CD8-positive, alpha-beta memory T cell (primary cell): Measurements from ENCODE around the gene PDZD7. TPM values are rescaled to one million over a fixed set of nuclear protein-coding genes. Genes with fewer than 3 reads are reported as not detected.

Experiments used
- CTCF ChIA-PET: fragments of 350-600 bp; sonication (Branson Sonifier 250); formaldehyde crosslinking; loops from one replicate; lab custom pipeline; 2021; ENCODE audit warnings: antibody characterized with exemption; lab: Charles Lee
- POLR2A ChIA-PET: fragments of 350-600 bp; sonication (Branson Sonifier 250); formaldehyde crosslinking; loops from one replicate; lab custom pipeline; 2021; ENCODE audit warnings: antibody characterized with exemption; lab: Charles Lee
- DNase-seq, 5 donors: peaks; one replicate each; pipeline versions ENCODE4 v3.0.0 to v3.0.0-alpha.2; 2020 to 2022; ENCODE audit warnings: mixed read lengths in 1 of 5
- H3K27ac ChIP-seq: one replicate; pipeline ENCODE4 v1.7.0; 2013; ENCODE audit warnings: low read depth, mild to moderate bottlenecking, low read length, moderate library complexity
- H3K27me3 ChIP-seq: 2 replicates; pipeline ENCODE4 v1.7.0; 2013; ENCODE audit warnings: low read length, mild to moderate bottlenecking; ENCODE audit not compliant: insufficient read depth, poor library complexity, severe bottlenecking
- H3K36me3 ChIP-seq: 2 replicates; pipeline ENCODE4 v1.7.0; 2013; ENCODE audit warnings: mild to moderate bottlenecking, low read length, moderate library complexity; ENCODE audit not compliant: insufficient read depth
- H3K4me1 ChIP-seq: 2 replicates; pipeline ENCODE4 v1.7.0; 2013; ENCODE audit warnings: mild to moderate bottlenecking, low read length, moderate library complexity; ENCODE audit not compliant: insufficient read depth
- H3K4me3 ChIP-seq: 2 replicates; pipeline ENCODE4 v1.7.0; 2013; ENCODE audit warnings: mild to moderate bottlenecking, low read length
- H3K9me3 ChIP-seq: 2 replicates; pipeline ENCODE4 v1.7.0; 2013; ENCODE audit warnings: mild to moderate bottlenecking, low read length
- H3K27ac Mint-ChIP-seq, 8 donors: one replicate each; pipeline ENCODE4 v1.8.0; 2020 to 2021; ENCODE audit warnings: mixed read lengths in 8 of 8, mild to moderate bottlenecking in 6 of 8, inconsistent platforms in 3 of 8, moderate library complexity in 3 of 8
- H3K27me3 Mint-ChIP-seq, 2 donors: one replicate each; pipeline ENCODE4 v1.8.0; 2020 to 2021; ENCODE audit warnings: mixed read lengths in 2 of 2, mild to moderate bottlenecking in 1 of 2, moderate library complexity in 1 of 2
- H3K36me3 Mint-ChIP-seq, 3 donors: one replicate each; pipeline ENCODE4 v1.8.0; 2020 to 2021; ENCODE audit warnings: mixed read lengths in 3 of 3, inconsistent platforms in 1 of 3, mild to moderate bottlenecking in 1 of 3
- H3K4me1 Mint-ChIP-seq, 3 donors: one replicate each; pipeline ENCODE4 v1.8.0; 2020 to 2021; ENCODE audit warnings: mixed read lengths in 3 of 3, inconsistent platforms in 1 of 3, mild to moderate bottlenecking in 1 of 3
- H3K4me3 Mint-ChIP-seq, 7 donors: one replicate each; pipeline ENCODE4 v1.8.0; 2020 to 2021; ENCODE audit warnings: mixed read lengths in 7 of 7, mild to moderate bottlenecking in 6 of 7, moderate library complexity in 4 of 7, inconsistent platforms in 2 of 7
- H3K9me3 Mint-ChIP-seq, 5 donors: one replicate each; pipeline ENCODE4 v1.8.0; 2020 to 2022; ENCODE audit warnings: mixed read lengths in 5 of 5, mild to moderate bottlenecking in 3 of 5, moderate library complexity in 2 of 5, inconsistent platforms in 1 of 5
- polyA plus RNA-seq: library from polyadenylated mRNA; unstranded; fragments of 300-500 nt; fragmentation: Illumina TruSeq; gene quantifications from one replicate; pipeline ENCODE4 v1.2.3, GENCODE V29; 2021
- total RNA-seq, 2 experiments: library from RNA; stranded (reverse); gene quantifications; one replicate each; pipeline ENCODE4 v1.2.3, GENCODE V29; 2021

The PDZD7 gene
- total and polyA plus RNA-seq, 3 experiments from 2014 or later = 0.23 to 0.33 (median 0.31) TPM

DNA sequence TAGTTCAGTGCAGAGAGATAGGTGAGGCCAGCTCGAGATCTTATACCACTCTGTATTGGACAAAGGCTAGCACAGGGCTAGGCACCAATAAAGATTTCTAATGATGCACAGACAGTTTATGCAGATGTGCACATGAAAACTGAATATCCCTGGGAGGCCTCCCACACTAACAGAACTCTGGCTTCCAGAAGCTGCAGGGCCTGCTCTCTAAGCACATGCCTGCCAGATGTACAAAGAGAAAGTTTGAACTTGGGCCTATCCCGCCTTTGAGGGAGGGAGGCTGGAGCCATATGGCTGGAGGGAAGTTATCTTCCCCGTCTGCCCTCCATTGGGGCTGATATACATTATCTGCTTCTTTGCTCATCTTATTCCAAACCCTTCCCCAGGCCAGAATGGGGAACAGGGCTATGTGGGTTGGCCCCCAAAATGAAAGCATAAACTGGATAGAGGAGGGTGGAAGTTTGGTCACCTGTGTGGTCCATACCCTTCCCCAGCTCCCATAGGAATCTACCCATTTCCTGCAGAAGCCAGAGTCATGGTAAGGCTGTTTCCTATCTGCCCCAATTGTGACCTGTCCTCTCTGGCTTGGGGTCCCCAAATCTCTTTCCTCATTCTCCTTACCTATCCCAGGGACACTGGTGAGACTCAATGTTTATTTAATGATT, 34.7 kb upstream of the PDZD7 start:
- H3K4me3 Mint-ChIP-seq = peak overlapping the region in 4 of 7 donors; percentile 27 to 94 (median 44)
- H3K9me3 ChIP-seq = no peaks in the 10 kb centered on the region
- peak overlapping the region in 1 of 8 donors; percentile 34 for H3K27ac Mint-ChIP-seq
- H3K4me1 ChIP-seq = peaks cover 39% of the 10 kb centered on the region
- POLR2A ChIA-PET = interaction anchor here (0.6 kb wide), 1 partner anchor 12 kb away, joined by 3 read pairs; no protein-coding TSS in a partner anchor
- H3K27ac ChIP-seq = peak overlapping the region; percentile 26
- H3K36me3 Mint-ChIP-seq = peaks cover 0 to 2% (median 0%) of the 10 kb centered on the region in 3 donors
- H3K27me3 Mint-ChIP-seq = peaks cover 35 to 40% of the 10 kb centered on the region in 2 donors
- peaks cover 0 to 2% (median 0%) of the 10 kb centered on the region in 5 donors for H3K9me3 Mint-ChIP-seq
- CTCF ChIA-PET = interaction anchor here (1.2 to 19.6 kb wide), 4 partner anchors 10 to 76 kb away, joined by 4 to 258 read pairs (median 46); no protein-coding TSS in a partner anchor
- H3K36me3 ChIP-seq = no peaks in the 10 kb centered on the region
- H3K4me3 ChIP-seq = no peak overlapping the region
- peaks cover 18 to 49% (median 25%) of the 10 kb centered on the region in 3 donors for H3K4me1 Mint-ChIP-seq
- H3K27me3 ChIP-seq = peaks cover 46% of the 10 kb centered on the region
- DNase-seq = no peak

DNA sequence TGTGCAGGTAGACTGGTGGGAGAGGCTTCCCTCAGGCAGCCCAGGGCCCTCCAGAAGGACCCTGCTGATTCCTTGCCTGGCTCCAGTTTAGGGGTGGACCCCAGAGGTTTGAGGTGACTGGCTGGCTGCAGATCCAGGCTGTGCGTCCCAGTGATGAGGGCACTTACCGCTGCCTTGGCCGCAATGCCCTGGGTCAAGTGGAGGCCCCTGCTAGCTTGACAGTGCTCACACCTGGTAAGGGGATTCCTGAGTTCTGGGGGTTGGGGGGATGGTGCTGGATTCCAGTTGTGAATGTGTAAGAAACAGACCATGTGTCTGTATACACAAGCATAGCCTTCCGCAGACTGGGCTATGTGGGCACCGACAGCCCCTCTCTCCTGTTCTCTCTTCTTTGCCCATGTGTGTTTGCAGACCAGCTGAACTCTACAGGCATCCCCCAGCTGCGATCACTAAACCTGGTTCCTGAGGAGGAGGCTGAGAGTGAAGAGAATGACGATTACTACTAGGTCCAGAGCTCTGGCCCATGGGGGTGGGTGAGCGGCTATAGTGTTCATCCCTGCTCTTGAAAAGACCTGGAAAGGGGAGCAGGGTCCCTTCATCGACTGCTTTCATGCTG, 33.6 kb upstream of the PDZD7 start:
- H3K27ac Mint-ChIP-seq = peak overlapping the region in 2 of 8 donors; percentile 24 to 28
- ChIA-PET POLR2A (no interaction called here), CTCF (interaction anchor here (0.6 to 19.6 kb wide), 5 partner anchors 9 to 77 kb away, joined by 3 to 258 read pairs (median 4); partner anchors contain the start of genes PDZD7 and SFXN3)
- peaks cover 46% of the 10 kb centered on the region for H3K27me3 ChIP-seq
- DNase-seq = no peak
- H3K36me3 ChIP-seq = no peaks in the 10 kb centered on the region
- peaks cover 0 to 4% (median 0%) of the 10 kb centered on the region in 3 donors for H3K36me3 Mint-ChIP-seq
- peaks cover 25 to 56% (median 32%) of the 10 kb centered on the region in 3 donors for H3K4me1 Mint-ChIP-seq
- peaks cover 0 to 2% (median 0%) of the 10 kb centered on the region in 5 donors for H3K9me3 Mint-ChIP-seq
- peak overlapping the region; percentile 9 for H3K27ac ChIP-seq
- no peaks in the 10 kb centered on the region for H3K9me3 ChIP-seq
- H3K4me3 Mint-ChIP-seq = peak overlapping the region in 2 of 7 donors; percentile 6 to 71
- peaks cover 39% of the 10 kb centered on the region for H3K4me1 ChIP-seq
- H3K27me3 Mint-ChIP-seq = peaks cover 36 to 40% of the 10 kb centered on the region in 2 donors
- H3K4me3 ChIP-seq = no peak overlapping the region

DNA sequence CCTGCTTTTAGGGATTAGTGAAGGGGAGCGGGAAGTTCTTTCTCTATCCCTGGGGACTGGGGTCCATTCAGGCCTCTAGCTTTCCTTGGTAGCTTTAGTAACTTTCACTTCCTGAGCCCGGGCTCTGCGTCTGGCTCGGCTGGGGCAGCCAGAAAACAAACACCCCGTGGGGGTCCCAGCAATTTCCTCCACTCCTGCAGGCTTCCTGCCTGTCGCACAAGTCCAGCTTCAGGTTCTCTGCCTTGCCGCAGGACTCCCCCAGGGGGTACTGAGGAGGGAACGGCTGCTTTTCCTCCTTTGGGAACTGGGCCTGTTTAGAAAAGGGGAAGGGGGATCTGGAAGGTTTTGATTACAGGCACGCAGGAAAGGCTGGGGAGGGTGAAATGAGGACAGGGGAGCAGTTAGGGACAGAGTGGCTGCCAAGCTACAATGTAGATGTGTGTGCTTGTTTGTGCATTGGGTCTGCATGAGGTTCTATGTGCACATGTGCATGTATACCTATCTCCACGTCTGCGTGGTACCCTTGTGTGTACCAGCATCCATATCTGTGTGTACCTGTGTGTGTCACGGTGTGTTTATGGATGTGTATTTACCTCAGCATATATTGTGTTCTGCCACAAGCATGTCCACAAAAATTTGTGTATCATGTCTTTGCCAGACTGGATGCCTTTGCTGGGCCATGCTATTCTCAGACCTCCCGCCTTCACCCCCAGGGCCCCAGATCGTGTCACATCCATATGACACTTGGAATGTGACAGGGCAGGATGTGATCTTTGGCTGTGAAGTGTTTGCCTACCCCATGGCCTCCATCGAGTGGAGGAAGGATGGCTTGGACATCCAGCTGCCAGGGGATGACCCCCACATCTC, 32.9 kb upstream of the PDZD7 start:
- Histone ChIP-seq H3K9me3 (no peaks in the 10 kb centered on the region), H3K27ac (peak overlapping the region; percentile 77), H3K4me3 (no peak overlapping the region), H3K36me3 (no peaks in the 10 kb centered on the region), H3K27me3 (peaks cover 46% of the 10 kb centered on the region), H3K4me1 (peaks cover 39% of the 10 kb centered on the region)
- DNase-seq = no peak
- Mint-ChIP-seq H3K4me3 (peak overlapping the region in 4 of 7 donors; percentile 44 to 71 (median 66)), H3K9me3 (peaks cover 0 to 2% (median 0%) of the 10 kb centered on the region in 5 donors), H3K36me3 (peaks cover 0 to 4% (median 0%) of the 10 kb centered on the region in 3 donors), H3K27me3 (peaks cover 38 to 40% of the 10 kb centered on the region in 2 donors), H3K27ac (peak overlapping the region in 2 of 8 donors; percentile 24 to 39), H3K4me1 (peaks cover 25 to 56% (median 32%) of the 10 kb centered on the region in 3 donors)
- ChIA-PET POLR2A (interaction anchor here (1.1 kb wide), 1 partner anchor 21 kb away, joined by 3 read pairs; no protein-coding TSS in a partner anchor), CTCF (interaction anchor here (0.6 to 19.6 kb wide), 7 partner anchors 10 to 66 kb away, joined by 3 to 258 read pairs (median 6); partner anchors contain the start of genes PDZD7 and SFXN3)

DNA sequence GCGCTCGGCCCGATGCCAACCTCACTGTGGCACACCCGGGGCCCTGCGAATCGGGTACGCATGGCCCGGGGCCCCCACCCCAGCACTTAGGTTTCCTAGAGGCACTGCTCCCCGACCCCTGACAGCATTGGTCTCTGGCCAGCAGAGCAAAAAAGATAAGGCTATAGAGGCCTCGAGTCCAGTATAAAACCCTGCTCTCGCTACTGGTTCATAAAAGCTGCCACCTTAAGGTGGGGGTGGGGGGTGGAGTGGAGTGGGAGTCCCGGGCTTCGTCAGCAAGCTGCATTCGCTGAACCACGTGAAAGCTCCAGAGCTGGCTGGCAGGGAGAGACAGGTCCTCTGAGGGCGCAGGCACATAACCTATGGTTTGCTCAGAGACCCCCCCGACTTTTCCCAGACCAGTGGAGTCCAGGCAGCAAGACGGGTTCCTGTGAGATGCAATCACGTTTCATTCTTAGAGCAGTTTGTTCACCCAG, 32.2 kb upstream of the PDZD7 start:
- H3K4me3 ChIP-seq = peak overlapping the region; percentile 11
- H3K4me1 Mint-ChIP-seq = peaks cover 25 to 56% (median 32%) of the 10 kb centered on the region in 3 donors
- peak overlapping the region in 6 of 7 donors; percentile 24 to 83 (median 64) for H3K4me3 Mint-ChIP-seq
- H3K4me1 ChIP-seq = peaks cover 39% of the 10 kb centered on the region
- peak overlapping the region; percentile 77 for H3K27ac ChIP-seq
- peak overlapping the region in 1 of 8 donors; percentile 24 for H3K27ac Mint-ChIP-seq
- no peak for DNase-seq
- no peaks in the 10 kb centered on the region for H3K36me3 ChIP-seq
- ChIA-PET POLR2A (interaction anchor here (1.0 to 1.1 kb wide), 2 partner anchors 20 to 32 kb away, joined by 3 read pairs; partner anchors contain the start of genes PDZD7 and SFXN3), CTCF (interaction anchor here (0.9 to 19.6 kb wide), 6 partner anchors 12 to 79 kb away, joined by 3 to 258 read pairs (median 6); partner anchors contain the start of genes PDZD7 and SFXN3)
- peaks cover 0 to 4% (median 0%) of the 10 kb centered on the region in 3 donors for H3K36me3 Mint-ChIP-seq
- H3K9me3 Mint-ChIP-seq = peaks cover 0 to 2% (median 0%) of the 10 kb centered on the region in 5 donors
- H3K9me3 ChIP-seq = no peaks in the 10 kb centered on the region
- peaks cover 38 to 40% of the 10 kb centered on the region in 2 donors for H3K27me3 Mint-ChIP-seq
- H3K27me3 ChIP-seq = peaks cover 46% of the 10 kb centered on the region

DNA sequence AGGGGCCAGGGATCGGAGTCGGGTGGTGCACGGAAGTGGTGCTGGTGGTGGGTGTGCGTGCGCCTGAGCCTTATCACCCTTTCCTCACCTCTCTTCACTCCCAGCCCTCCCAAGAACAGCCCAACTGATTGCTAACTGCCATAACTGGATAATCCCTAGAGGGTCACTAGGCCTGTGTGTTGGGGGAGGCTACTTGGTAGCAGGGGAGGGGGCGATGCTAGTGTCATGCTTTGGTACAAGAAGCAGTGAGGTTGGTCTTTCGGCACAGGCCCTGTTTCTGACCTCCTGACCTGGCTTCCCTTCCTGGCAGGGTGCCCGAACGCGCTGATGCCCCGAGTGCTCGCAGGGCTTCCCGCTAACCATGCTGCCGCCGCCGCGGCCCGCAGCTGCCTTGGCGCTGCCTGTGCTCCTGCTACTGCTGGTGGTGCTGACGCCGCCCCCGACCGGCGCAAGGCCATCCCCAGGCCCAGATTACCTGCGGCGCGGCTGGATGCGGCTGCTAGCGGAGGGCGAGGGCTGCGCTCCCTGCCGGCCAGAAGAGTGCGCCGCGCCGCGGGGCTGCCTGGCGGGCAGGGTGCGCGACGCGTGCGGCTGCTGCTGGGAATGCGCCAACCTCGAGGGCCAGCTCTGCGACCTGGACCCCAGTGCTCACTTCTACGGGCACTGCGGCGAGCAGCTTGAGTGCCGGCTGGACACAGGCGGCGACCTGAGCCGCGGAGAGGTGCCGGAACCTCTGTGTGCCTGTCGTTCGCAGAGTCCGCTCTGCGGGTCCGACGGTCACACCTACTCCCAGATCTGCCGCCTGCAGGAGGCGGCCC, 31.5 kb upstream of the PDZD7 start:
- Mint-ChIP-seq H3K4me1 (peaks cover 20 to 52% (median 29%) of the 10 kb centered on the region in 3 donors), H3K27ac (peak overlapping the region in 2 of 8 donors; percentile 45 to 46), H3K9me3 (no peaks in the 10 kb centered on the region), H3K36me3 (peaks cover 0 to 4% (median 0%) of the 10 kb centered on the region in 3 donors), H3K4me3 (peak overlapping the region; percentile 61 to 85 (median 71)), H3K27me3 (peaks cover 34 to 35% of the 10 kb centered on the region in 2 donors)
- Histone ChIP-seq H3K36me3 (no peaks in the 10 kb centered on the region), H3K27ac (peak overlapping the region; percentile 77), H3K27me3 (peaks cover 43% of the 10 kb centered on the region), H3K4me3 (peak overlapping the region; percentile 40), H3K4me1 (peaks cover 36% of the 10 kb centered on the region), H3K9me3 (no peaks in the 10 kb centered on the region)
- peak; percentile 31 to 59 (median 33) for DNase-seq
- ChIA-PET CTCF (interaction anchor here (0.9 to 19.6 kb wide), 8 partner anchors 11 to 80 kb away, joined by 3 to 258 read pairs (median 5); partner anchors contain the start of genes PDZD7 and SFXN3), POLR2A (interaction anchor here (1.0 to 1.5 kb wide), 2 partner anchors 19 to 32 kb away, joined by 3 to 7 read pairs; partner anchors contain the start of genes PDZD7 and SFXN3)

DNA sequence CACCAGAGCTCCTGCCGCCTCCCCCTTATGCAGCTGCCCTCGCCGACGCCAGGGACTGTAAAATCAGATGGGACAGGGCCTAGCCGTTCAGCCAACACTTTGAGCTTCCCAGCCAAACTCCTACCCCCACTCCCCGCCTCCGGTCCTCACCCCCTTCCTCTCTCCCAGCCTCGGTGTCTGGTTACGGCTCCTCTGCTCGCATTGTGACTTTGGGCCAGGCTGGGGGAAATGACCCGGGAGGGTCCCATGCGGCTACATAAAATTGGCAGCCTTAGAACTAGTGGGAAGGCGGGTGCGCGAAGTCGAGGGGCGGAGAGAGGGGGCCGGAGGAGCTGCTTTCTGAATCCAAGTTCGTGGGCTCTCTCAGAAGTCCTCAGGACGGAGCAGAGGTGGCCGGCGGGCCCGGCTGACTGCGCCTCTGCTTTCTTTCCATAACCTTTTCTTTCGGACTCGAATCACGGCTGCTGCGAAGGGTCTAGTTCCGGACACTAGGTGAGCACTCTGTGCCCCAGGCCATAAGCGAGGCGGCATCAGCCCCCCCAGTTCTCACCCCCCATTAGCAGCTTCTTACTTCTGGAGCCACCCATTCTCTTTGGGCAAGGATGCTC, 30.8 kb upstream of the PDZD7 start, which contains the start of gene KAZALD1:
Gene KAZALD1 (plus strand): TSS at position 366 of the 608 bp plus-strand sequence. CDS start 604 bp downstream, outside the sequence.
- Mint-ChIP-seq H3K27ac (peak within 1 kb of the TSS; percentile 89 to 98 (median 94)), H3K4me3 (peak within 1 kb of the TSS; percentile 89 to 99 (median 96)), H3K27me3 (peaks cover 32 to 34% of the 10 kb centered on the region in 2 donors), H3K36me3 (peaks cover 0 to 4% (median 1%) of the 10 kb centered on the region in 3 donors), H3K4me1 (peaks cover 20 to 46% (median 28%) of the 10 kb centered on the region in 3 donors), H3K9me3 (no peaks in the 10 kb centered on the region)
- H3K9me3 ChIP-seq = no peaks in the 10 kb centered on the region
- peaks cover 39% of the 10 kb centered on the region for H3K27me3 ChIP-seq
- DNase-seq = peak in 1 of 5 donors; percentile 49
- ChIA-PET CTCF (interaction anchor here (0.9 to 19.6 kb wide), 5 partner anchors 10 to 90 kb away, joined by 3 to 258 read pairs (median 4); partner anchors contain the start of genes PDZD7 and SFXN3), POLR2A (interaction anchor here (0.6 to 1.6 kb wide), 3 partner anchors 19 to 69 kb away, joined by 4 to 7 read pairs (median 6); partner anchors contain the start of genes PDZD7, SFXN3 and TLX1)
- H3K36me3 ChIP-seq = no peaks in the 10 kb centered on the region
- H3K4me3 ChIP-seq = peak within 1 kb of the TSS; percentile 95
- peak within 1 kb of the TSS; percentile 77 for H3K27ac ChIP-seq
- peaks cover 31% of the 10 kb centered on the region for H3K4me1 ChIP-seq
